T-helper 2 cell treated with Interferon-gamma antibody and Interleukin-4, amounts not matched to agents 5 μg/mL and 100 μg/mL, for 36 hours (primary cell): Measurements from ENCODE around the gene SPZ1.
"Not testable (repeated sequence)": the region's sequence is repeated elsewhere in the genome, so short reads cannot be mapped to it uniquely, and the experiment has no call there.

Experiments
- DNase-seq: peaks from one replicate; pipeline ENCODE4 v3.0.0; 2021; ENCODE audit warnings: low spot score
- H3K27ac Mint-ChIP-seq: one replicate; pipeline ENCODE4 v1.8.0; 2021; ENCODE audit warnings: mild to moderate bottlenecking, mixed read lengths
- H3K27me3 Mint-ChIP-seq: one replicate; pipeline ENCODE4 v1.8.0; 2021; ENCODE audit warnings: low read depth, mixed read lengths
- H3K36me3 Mint-ChIP-seq: one replicate; pipeline ENCODE4 v1.8.0; 2021; ENCODE audit warnings: low read depth, mixed read lengths
- H3K4me1 Mint-ChIP-seq: one replicate; pipeline ENCODE4 v1.8.0; 2021; ENCODE audit warnings: low read depth, mixed read lengths
- H3K4me3 Mint-ChIP-seq: one replicate; pipeline ENCODE4 v1.8.0; 2022; ENCODE audit warnings: mild to moderate bottlenecking, moderate library complexity, mixed read lengths
- H3K9me3 Mint-ChIP-seq: one replicate; pipeline ENCODE4 v1.8.0; 2021; ENCODE audit warnings: mixed read lengths

The SPZ1 gene

GRCh38 chr5:80301342-80301741 lies 18.5 kb upstream of the SPZ1 start:
- not testable (repeated sequence) for H3K36me3 Mint-ChIP-seq, H3K4me1 Mint-ChIP-seq, H3K9me3 Mint-ChIP-seq, DNase-seq, H3K27ac Mint-ChIP-seq, H3K27me3 Mint-ChIP-seq, H3K4me3 Mint-ChIP-seq

- Mint-ChIP-seq H3K4me1 (no peaks in the 10 kb centered on the region), H3K27me3 (peaks cover 5% of the 10 kb centered on the region), H3K36me3 (no peaks in the 10 kb centered on the region), H3K4me3 (no peak overlapping the region), H3K27ac (no peak overlapping the region), H3K9me3 (no peaks in the 10 kb centered on the region)
- DNase-seq: no peak
Measured at GRCh38 chr5:80302636-80303035, 17.2 kb upstream of the SPZ1 start.

- Mint-ChIP-seq H3K4me1 (no peaks in the 10 kb centered on the region), H3K36me3 (no peaks in the 10 kb centered on the region), H3K27me3 (no peaks in the 10 kb centered on the region), H3K9me3 (no peaks in the 10 kb centered on the region), H3K4me3 (no peak overlapping the region), H3K27ac (no peak overlapping the region)
- no peak for DNase-seq
Measured at GRCh38 chr5:80308526-80308925, 11.3 kb upstream of the SPZ1 start.

- no peaks in the 10 kb centered on the region for H3K4me1 Mint-ChIP-seq
- H3K9me3 Mint-ChIP-seq: no peaks in the 10 kb centered on the region
- DNase-seq: no peak
- H3K4me3 Mint-ChIP-seq: no peak overlapping the region
- peaks cover 2% of the 10 kb centered on the region for H3K27me3 Mint-ChIP-seq
- H3K36me3 Mint-ChIP-seq: no peaks in the 10 kb centered on the region
- no peak overlapping the region for H3K27ac Mint-ChIP-seq
Measured at GRCh38 chr5:80309871-80310665, 9.7 kb upstream of the SPZ1 start.

- no peaks in the 10 kb centered on the region for H3K9me3 Mint-ChIP-seq
- no peak for DNase-seq
- no peaks in the 10 kb centered on the region for H3K36me3 Mint-ChIP-seq
- H3K4me3 Mint-ChIP-seq: no peak overlapping the region
- peaks cover 22% of the 10 kb centered on the region for H3K27me3 Mint-ChIP-seq
- no peaks in the 10 kb centered on the region for H3K4me1 Mint-ChIP-seq
- no peak overlapping the region for H3K27ac Mint-ChIP-seq
Measured at GRCh38 chr5:80315244-80315643, 4.6 kb upstream of the SPZ1 start.

- peaks cover 38% of the 10 kb centered on the region for H3K27me3 Mint-ChIP-seq
- no peak overlapping the region for H3K4me3 Mint-ChIP-seq
- no peak overlapping the region for H3K27ac Mint-ChIP-seq
- no peaks in the 10 kb centered on the region for H3K4me1 Mint-ChIP-seq
- no peaks in the 10 kb centered on the region for H3K9me3 Mint-ChIP-seq
- DNase-seq: no peak
- H3K36me3 Mint-ChIP-seq: no peaks in the 10 kb centered on the region
Measured at GRCh38 chr5:80318212-80318611, 1.6 kb upstream of the SPZ1 start.

- no peak overlapping the region for H3K27ac Mint-ChIP-seq
- H3K9me3 Mint-ChIP-seq: no peaks in the 10 kb centered on the region
- no peaks in the 10 kb centered on the region for H3K4me1 Mint-ChIP-seq
- no peak overlapping the region for H3K4me3 Mint-ChIP-seq
- peaks cover 26% of the 10 kb centered on the region for H3K27me3 Mint-ChIP-seq
- DNase-seq: no peak
- no peaks in the 10 kb centered on the region for H3K36me3 Mint-ChIP-seq
Measured at GRCh38 chr5:80324912-80325311, 5.1 kb downstream of the SPZ1 start.

GRCh38 chr5:80326468-80326867 lies 6.7 kb downstream of the SPZ1 start:
- Mint-ChIP-seq H3K9me3 (no peaks in the 10 kb centered on the region), H3K27me3 (peaks cover 13% of the 10 kb centered on the region), H3K4me1 (no peaks in the 10 kb centered on the region)

GRCh38 chr5:80337379-80337778 lies 17.6 kb downstream of the SPZ1 start:
- H3K9me3 Mint-ChIP-seq: no peaks in the 10 kb centered on the region
- H3K36me3 Mint-ChIP-seq: no peaks in the 10 kb centered on the region
- H3K4me1 Mint-ChIP-seq: no peaks in the 10 kb centered on the region
- DNase-seq: no peak
- H3K4me3 Mint-ChIP-seq: no peak overlapping the region
- H3K27me3 Mint-ChIP-seq: peaks cover 20% of the 10 kb centered on the region
- no peak overlapping the region for H3K27ac Mint-ChIP-seq

More at GRCh38 chr5:80326468-80326867, 6.7 kb downstream of the SPZ1 start:
- no peak overlapping the region for H3K4me3 Mint-ChIP-seq
- DNase-seq: no peak
- no peaks in the 10 kb centered on the region for H3K36me3 Mint-ChIP-seq
- no peak overlapping the region for H3K27ac Mint-ChIP-seq

GRCh38 chr5:80339116-80339515 lies 19.3 kb downstream of the SPZ1 start:
- Mint-ChIP-seq H3K4me3 (no peak overlapping the region), H3K4me1 (no peaks in the 10 kb centered on the region), H3K27ac (no peak overlapping the region), H3K27me3 (peaks cover 20% of the 10 kb centered on the region), H3K9me3 (no peaks in the 10 kb centered on the region), H3K36me3 (no peaks in the 10 kb centered on the region)
- DNase-seq: no peak

- no peaks in the 10 kb centered on the region for H3K9me3 Mint-ChIP-seq
- H3K27me3 Mint-ChIP-seq: peaks cover 17% of the 10 kb centered on the region
- H3K27ac Mint-ChIP-seq: no peak overlapping the region
- H3K4me1 Mint-ChIP-seq: no peaks in the 10 kb centered on the region
- no peaks in the 10 kb centered on the region for H3K36me3 Mint-ChIP-seq
- H3K4me3 Mint-ChIP-seq: no peak overlapping the region
- DNase-seq: no peak
Measured at GRCh38 chr5:80341016-80341775, 21.4 kb downstream of the SPZ1 start.

- Mint-ChIP-seq H3K27ac (no peak overlapping the region), H3K4me3 (no peak overlapping the region), H3K27me3 (peaks cover 11% of the 10 kb centered on the region), H3K4me1 (no peaks in the 10 kb centered on the region), H3K9me3 (no peaks in the 10 kb centered on the region), H3K36me3 (no peaks in the 10 kb centered on the region)
- DNase-seq: no peak
Measured at GRCh38 chr5:80343067-80343466, 23.3 kb downstream of the SPZ1 start.

GRCh38 chr5:80346055-80346454 lies 26.3 kb downstream of the SPZ1 start:
- Mint-ChIP-seq H3K27ac (no peak overlapping the region), H3K4me1 (no peaks in the 10 kb centered on the region), H3K36me3 (no peaks in the 10 kb centered on the region), H3K27me3 (peaks cover 8% of the 10 kb centered on the region), H3K9me3 (no peaks in the 10 kb centered on the region), H3K4me3 (no peak overlapping the region)
- DNase-seq: no peak

- Mint-ChIP-seq H3K36me3 (no peaks in the 10 kb centered on the region), H3K27ac (no peak overlapping the region), H3K27me3 (no peaks in the 10 kb centered on the region), H3K4me1 (no peaks in the 10 kb centered on the region), H3K9me3 (no peaks in the 10 kb centered on the region), H3K4me3 (no peak overlapping the region)
- DNase-seq: no peak
Measured at GRCh38 chr5:80348171-80348570, 28.4 kb downstream of the SPZ1 start.
